Testis (tissue), 2 donors: ENCODE results near the gene SMIM10L2A.

Experiments used
- POLR2A ChIP-seq: fragments of 450-650 bp; IDR thresholded peaks from one replicate; pipeline ENCODE4 v1.6.1; 2017; ENCODE audit warnings: antibody characterized with exemption, mild to moderate bottlenecking, moderate library complexity
- TF ChIP-seq, protein P1 (sequence below), 3 experiments: fragments of 450-650 bp in 2 of 3; fragments of 200-600 bp in 1 of 3; sonication (generic) in 1 of 3; IDR thresholded peaks; one replicate each; pipeline ENCODE4 v1.5.1; 2016 to 2019; ENCODE audit warnings: antibody characterized with exemption in 3 of 3, mild to moderate bottlenecking in 2 of 3, moderate library complexity in 1 of 3

DNA sequence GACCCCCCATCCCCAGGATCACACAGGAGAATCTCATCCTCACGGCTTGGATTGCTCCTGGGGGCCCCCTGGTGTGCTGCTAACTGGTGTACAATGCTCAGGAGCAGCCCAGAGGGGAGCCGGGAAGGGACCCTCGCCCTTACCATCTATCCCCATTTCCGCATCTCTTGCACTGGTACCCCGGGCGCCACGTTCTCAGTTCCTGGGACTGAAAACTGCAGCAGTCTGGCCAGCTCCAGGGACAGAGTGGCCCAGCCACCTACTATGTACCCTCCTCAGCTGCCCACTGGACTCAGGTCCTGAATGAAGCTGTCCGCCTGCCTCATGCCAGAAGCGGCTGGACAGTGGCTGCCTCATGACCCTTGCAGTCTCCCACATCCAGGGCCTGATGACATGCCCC lies 2.7 kb downstream of the SMIM10L2A start:
- TF ChIP-seq, protein P1, sequence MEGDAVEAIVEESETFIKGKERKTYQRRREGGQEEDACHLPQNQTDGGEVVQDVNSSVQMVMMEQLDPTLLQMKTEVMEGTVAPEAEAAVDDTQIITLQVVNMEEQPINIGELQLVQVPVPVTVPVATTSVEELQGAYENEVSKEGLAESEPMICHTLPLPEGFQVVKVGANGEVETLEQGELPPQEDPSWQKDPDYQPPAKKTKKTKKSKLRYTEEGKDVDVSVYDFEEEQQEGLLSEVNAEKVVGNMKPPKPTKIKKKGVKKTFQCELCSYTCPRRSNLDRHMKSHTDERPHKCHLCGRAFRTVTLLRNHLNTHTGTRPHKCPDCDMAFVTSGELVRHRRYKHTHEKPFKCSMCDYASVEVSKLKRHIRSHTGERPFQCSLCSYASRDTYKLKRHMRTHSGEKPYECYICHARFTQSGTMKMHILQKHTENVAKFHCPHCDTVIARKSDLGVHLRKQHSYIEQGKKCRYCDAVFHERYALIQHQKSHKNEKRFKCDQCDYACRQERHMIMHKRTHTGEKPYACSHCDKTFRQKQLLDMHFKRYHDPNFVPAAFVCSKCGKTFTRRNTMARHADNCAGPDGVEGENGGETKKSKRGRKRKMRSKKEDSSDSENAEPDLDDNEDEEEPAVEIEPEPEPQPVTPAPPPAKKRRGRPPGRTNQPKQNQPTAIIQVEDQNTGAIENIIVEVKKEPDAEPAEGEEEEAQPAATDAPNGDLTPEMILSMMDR (IDR thresholded peaks at IDR 0.05) = no peak
- TF ChIP-seq POLR2A = no peak
